ENCODE results near the gene CRB3. TPM values are rescaled to one million over a fixed set of nuclear protein-coding genes. Genes with fewer than 3 reads are reported as not detected.

Gene CRB3
- total RNA-seq, 4 donors from 2014 or later: 1.0 TPM; not detected in 3

GRCh38 chr19:6481541-6482342, 17.7 kb downstream of the CRB3 start, which contains the start of gene DENND1C:
Gene DENND1C, minus strand, starts transcription at chr19:6481787. Its CDS starts 92 bp downstream, at chr19:6481695.
- no peak for TF ChIP-seq CTCF (IDR thresholded peaks at IDR 0.05; ENCODE audit: low read depth)

DNA sequence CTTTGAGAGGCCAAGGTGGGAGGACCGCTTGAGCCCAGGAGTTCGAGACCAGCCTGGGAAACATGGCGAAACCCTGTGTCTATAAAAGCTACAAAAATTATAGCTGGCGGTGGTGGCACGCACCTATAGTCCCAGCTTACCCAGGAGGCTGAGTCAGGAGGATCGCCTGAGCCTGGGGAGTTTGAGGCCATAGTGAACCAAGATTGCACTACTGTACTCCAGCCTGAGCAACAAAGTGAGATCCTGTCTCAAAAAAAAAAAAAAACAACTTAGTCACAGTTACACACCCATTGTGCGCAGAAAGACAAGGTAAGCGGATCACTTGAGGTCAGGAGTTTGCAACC, 18.2 kb downstream of the CRB3 start:
- TF ChIP-seq CTCF (IDR thresholded peaks at IDR 0.05; ENCODE audit: low read depth): no peak

DNA sequence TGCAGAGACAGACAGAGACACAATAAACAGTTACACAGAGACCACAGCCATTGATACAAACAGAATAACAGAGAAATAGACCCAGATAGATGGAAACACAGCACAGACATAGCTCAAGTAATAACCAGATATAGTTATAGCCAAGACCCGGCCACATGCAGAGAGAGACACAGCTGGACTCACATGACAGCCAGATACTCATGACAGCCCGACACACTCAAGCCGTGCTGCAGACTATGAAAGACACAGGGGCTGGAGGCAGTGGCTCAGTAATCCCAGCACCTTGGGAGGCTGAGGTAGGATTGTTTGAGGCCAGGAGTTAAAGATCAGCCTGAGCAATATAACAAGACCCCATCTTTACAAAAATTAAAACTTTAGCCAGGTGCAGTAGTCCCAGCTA, 19.2 kb downstream of the CRB3 start:
- no peak for TF ChIP-seq CTCF (IDR thresholded peaks at IDR 0.05; ENCODE audit: low read depth)

- no peak for TF ChIP-seq CTCF (IDR thresholded peaks at IDR 0.05; ENCODE audit: low read depth)
Measured at GRCh38 chr19:6484230-6484629, 20.2 kb downstream of the CRB3 start.

DNA sequence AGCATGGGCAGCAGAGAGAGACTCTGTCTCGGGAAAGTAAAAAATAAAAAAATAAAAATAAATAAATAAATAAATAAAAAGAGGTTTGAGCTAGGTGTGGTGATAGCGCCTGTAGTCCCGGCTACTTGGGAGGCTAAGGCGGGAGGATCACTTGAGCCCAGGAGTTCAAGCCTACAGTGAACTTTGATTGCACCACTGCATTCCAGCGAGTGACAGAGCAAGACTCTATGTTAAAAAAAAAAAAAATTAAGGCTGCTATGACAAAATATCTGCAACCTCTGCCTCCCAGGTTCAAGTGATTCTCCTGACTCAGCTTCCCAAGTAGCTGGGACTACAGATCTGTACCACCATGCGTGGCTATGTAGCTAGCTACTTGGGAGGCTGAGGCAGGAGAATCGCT, 20.8 kb downstream of the CRB3 start:
- no peak for TF ChIP-seq CTCF (IDR thresholded peaks at IDR 0.05; ENCODE audit: low read depth)

DNA sequence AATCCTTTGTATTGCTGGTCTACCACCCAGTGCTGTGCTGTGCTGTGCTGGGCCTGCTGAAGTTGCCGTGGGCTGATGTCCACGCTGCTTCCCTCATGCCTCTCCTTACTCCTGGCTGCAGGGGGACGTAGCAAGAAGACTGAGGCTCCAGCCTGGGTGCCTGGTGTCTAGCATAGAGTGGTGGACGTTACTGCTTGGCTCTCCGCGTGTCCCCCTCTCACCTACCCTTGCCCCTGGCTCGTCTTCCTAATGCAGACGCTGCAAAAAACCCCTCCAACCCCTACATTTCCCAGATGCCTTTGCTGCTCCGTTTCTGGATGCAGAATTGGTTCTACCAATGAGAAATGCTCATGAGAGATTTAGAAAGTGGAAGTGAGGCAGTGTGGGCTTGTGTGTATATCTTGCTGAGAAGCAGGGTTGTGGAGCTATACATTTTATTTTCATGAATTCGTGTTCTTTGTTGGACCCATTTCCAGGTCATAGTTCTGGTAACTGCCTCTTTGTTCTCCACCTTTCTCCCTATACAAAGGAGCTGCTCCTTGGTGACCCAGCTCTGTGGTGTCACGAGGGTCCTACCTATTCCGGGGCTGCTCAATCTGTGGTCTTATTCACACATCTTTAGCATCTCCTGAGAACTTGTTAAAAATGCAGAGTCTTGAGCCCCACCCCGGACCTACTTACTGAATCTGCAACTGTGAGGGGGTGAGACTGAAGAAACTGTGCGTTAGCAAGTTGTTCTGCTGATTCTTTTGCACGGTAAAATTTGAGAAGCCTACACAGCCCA, 25.4 kb downstream of the CRB3 start:
- TF ChIP-seq CTCF (IDR thresholded peaks at IDR 0.05; ENCODE audit: low read depth): no peak

DNA sequence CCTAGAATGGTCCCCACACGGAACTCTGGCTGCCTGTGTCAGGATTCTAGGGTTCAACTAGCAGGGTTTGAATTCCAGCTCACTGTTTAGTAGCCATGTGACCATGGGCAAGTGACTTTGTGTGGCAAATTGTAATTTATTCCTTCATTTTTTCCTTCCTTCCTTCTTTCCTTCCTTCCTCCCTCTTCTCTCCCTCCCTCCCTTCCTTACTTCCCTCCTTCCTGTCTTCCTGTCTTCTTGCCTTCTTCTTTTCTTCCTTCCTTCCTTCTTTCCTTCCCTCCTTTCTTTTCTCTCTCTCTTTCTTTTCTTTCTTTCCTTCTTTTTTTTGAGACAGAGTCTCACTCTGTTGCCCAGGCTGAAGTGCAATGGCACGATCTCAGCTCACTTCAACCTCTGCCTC, 26.1 kb downstream of the CRB3 start:
- TF ChIP-seq CTCF (IDR thresholded peaks at IDR 0.05; ENCODE audit: low read depth): no peak

All from subcutaneous adipose tissue (tissue), 4 donors.